HepG2 (cell line): Measurements from ENCODE around the gene FLT3LG. TPM values are rescaled to one million over a fixed set of nuclear protein-coding genes. Genes with fewer than 3 reads are reported as not detected.
"Not testable (repeated sequence)": the region's sequence is repeated elsewhere in the genome, so short reads cannot be mapped to it uniquely, and the experiment has no call there.

Source experiments
- ATAC-seq: fragments of 200-7000 bp; cut with Tn5 transposase; 3 replicates; pipeline ENCODE4 v1.9.1; 2020; ENCODE audit warnings: mild to moderate bottlenecking, moderate library complexity
- BruUV-seq: library from RNA; stranded (reverse); fragments of 400-500 nt; replicated peaks from 2 replicates; lab custom pipeline; 2021; lab: Mats Ljungman, UMichigan
- CTCF ChIA-PET: fragments of 300-600 bp; formaldehyde crosslinking; extraction: SDS; loops from one replicate; lab custom pipeline; 2021; ENCODE audit warnings: low total read pairs, inconsistent platforms, low intra/inter-chr PET ratio; lab: Yijun Ruan, JAX
- POLR2A ChIA-PET: fragments of 350-600 bp; sonication (Branson Sonifier 250); formaldehyde crosslinking; loops from one replicate; lab custom pipeline; 2020; ENCODE audit warnings: antibody characterized with exemption, inconsistent platforms; lab: Yijun Ruan, JAX
- DNase-seq: peaks from one replicate; pipeline ENCODE4 v3.0.0-alpha.2; 2015; ENCODE audit warnings: low spot score
- FAIRE-seq: peaks from 3 replicates; lab custom pipeline; 2011; peaks lifted over from hg19 to GRCh38; lab: Jason Lieb, UNC
- H2AFZ ChIP-seq: one replicate; pipeline ENCODE4 v1.6.1; 2011; ENCODE audit warnings: low read length, inconsistent platforms
- H3K27ac ChIP-seq: fragments of 300-600 bp; 3 replicates; pipeline ENCODE4 v1.8.0; 2011; ENCODE audit warnings: mixed run types, mild to moderate bottlenecking, mixed read lengths, low read length, inconsistent platforms; ENCODE audit not compliant: insufficient read depth; ENCODE audit errors: extremely low read length
- H3K27me3 ChIP-seq, 2 experiments: fragments of 200-600 bp in 1 of 2; 2 replicates in 1 of 2; 3 replicates in 1 of 2; pipeline versions ENCODE4 v1.6.0 to v1.8.0; 2011; ENCODE audit warnings: low read length in 2 of 2, mild to moderate bottlenecking in 2 of 2, moderate library complexity in 2 of 2, inconsistent platforms in 1 of 2; ENCODE audit not compliant: insufficient read depth in 2 of 2, control insufficient read depth in 1 of 2
- H3K36me3 ChIP-seq, 2 experiments: fragments of 200-600 bp in 1 of 2; replicated peaks in 1 of 2; 2 replicates in 1 of 2; 3 replicates in 1 of 2; pipeline versions ENCODE4 v1.5.1 to v1.8.0; 2011; ENCODE audit warnings: low read length in 2 of 2, inconsistent platforms in 1 of 2; ENCODE audit not compliant: insufficient read depth in 2 of 2, control insufficient read depth in 1 of 2
- H3K4me1 ChIP-seq: 2 replicates; pipeline ENCODE4 v1.5.1; 2012; ENCODE audit warnings: low read length, inconsistent platforms; ENCODE audit not compliant: insufficient read depth
- H3K4me2 ChIP-seq: 2 replicates; pipeline ENCODE4 v1.6.0; 2011; ENCODE audit warnings: low read depth, low read length, inconsistent platforms
- H3K4me3 ChIP-seq, 3 experiments: fragments of 200-600 bp in 1 of 3; sonication (generic), shearing (Covaris generic) in 1 of 3; replicated peaks in 1 of 3; 2 replicates each; pipeline ENCODE4 v1.5.1; 2011 to 2016; ENCODE audit warnings: low read length in 3 of 3, inconsistent platforms in 2 of 3, low read depth in 2 of 3, mild to moderate bottlenecking in 2 of 3, control low read depth in 1 of 3, mixed read lengths in 1 of 3; ENCODE audit not compliant: insufficient read depth in 1 of 3
- H3K79me2 ChIP-seq: one replicate; pipeline ENCODE4 v1.6.1; 2011; ENCODE audit warnings: low read length, inconsistent platforms; ENCODE audit not compliant: insufficient read depth
- H3K9ac ChIP-seq: 2 replicates; pipeline ENCODE4 v1.6.0; 2011; ENCODE audit warnings: mild to moderate bottlenecking, low read depth, low read length, inconsistent platforms; ENCODE audit not compliant: insufficient read depth
- H3K9me3 ChIP-seq: 2 replicates; pipeline ENCODE4 v1.5.1; 2012; ENCODE audit warnings: mild to moderate bottlenecking, low read length
- H4K20me1 ChIP-seq: 2 replicates; pipeline ENCODE4 v1.6.0; 2011; ENCODE audit warnings: inconsistent platforms, mild to moderate bottlenecking, low read length, moderate library complexity; ENCODE audit not compliant: insufficient read depth
- MTF1 ChIP-seq: sonication (generic); formaldehyde crosslinking; IDR thresholded peaks from 2 replicates; pipeline ENCODE4 v1.5.0; 2020; ENCODE audit warnings: missing genetic modification reagents
- ZNF12 ChIP-seq: sonication (generic); formaldehyde crosslinking; IDR thresholded peaks from 2 replicates; pipeline ENCODE4 v1.5.0; 2020; ENCODE audit warnings: missing genetic modification reagents
- ZNF121 ChIP-seq: sonication (generic); formaldehyde crosslinking; IDR thresholded peaks from 2 replicates; pipeline ENCODE4 v1.5.0; 2020; ENCODE audit warnings: mild to moderate bottlenecking, missing genetic modification reagents
- ZNF547 ChIP-seq: sonication (generic); formaldehyde crosslinking; IDR thresholded peaks from 2 replicates; pipeline ENCODE4 v1.5.1; 2020; ENCODE audit warnings: mild to moderate bottlenecking, missing genetic modification reagents
- ZNF605 ChIP-seq: sonication (generic); formaldehyde crosslinking; IDR thresholded peaks from 2 replicates; pipeline ENCODE4 v1.8.0; 2022; ENCODE audit warnings: mild to moderate bottlenecking, missing genetic modification reagents
- WGBS: methylation state at CpG from one replicate; pipeline ENCODE4 v1.1.6; 2017; ENCODE audit warnings: low lambda C conversion rate; 5-methylcytosine and 5-hydroxymethylcytosine counted together
- in situ Hi-C: cut with HindIII; loops from 2 replicates; pipeline ENCODE4 v1.10.0; 2017; ENCODE audit warnings: low pct_unique_long_range_greater_than_20kb; ENCODE audit not compliant: extremely low pct_ligation_motif_present
- intact Hi-C: fragments of 100-400 bp; cut with micrococcal nuclease; formaldehyde crosslinking; loops from one replicate; pipeline ENCODE4 v1.10.0; 2022; ENCODE audit not compliant: unreplicated experiment
- polyA plus RNA-seq, 8 experiments: library from polyadenylated mRNA; depleted of rRNA in 3 of 8; stranded (reverse) in 7 of 8; unstranded in 1 of 8; fragments of >200 nt; fragmentation: Illumina TruSeq in 4 of 8; extraction: Trizol in 4 of 8; gene quantifications; 2 replicates each; pipeline versions ENCODE4 v1.2.1 to v1.2.3, GENCODE V29; 2011 to 2016; ENCODE audit warnings: low read depth in 4 of 8, missing spikeins in 1 of 8, mixed read lengths in 1 of 8; ENCODE audit not compliant: insufficient read depth in 1 of 8
- total RNA-seq, 5 experiments: library from RNA; depleted of rRNA; stranded (reverse); fragments of >200 nt; fragmentation: Illumina TruSeq; extraction: Trizol; gene quantifications; 2 replicates each; pipeline ENCODE4 v1.2.3, GENCODE V29; 2016; ENCODE audit warnings: low read depth in 1 of 5

FLT3LG gene
- total and polyA plus RNA-seq, 2 of the 13 experiments (the other 11 are each of a cell fraction or from before 2014, with no cell fraction given) = 1.5 to 2.6 TPM

- intact Hi-C loops = no loop called here
- no peak overlapping the region for H3K4me2 ChIP-seq
- no peak for FAIRE-seq
Observed at GRCh38 chr19:49472936-49473335, 1.1 kb upstream of the FLT3LG start.

GRCh38 chr19:49473501-49473867, 531 bp upstream of the FLT3LG start:
- intact Hi-C loops, H3K9me3 ChIP-seq, FAIRE-seq, H3K79me2 ChIP-seq, H3K36me3 ChIP-seq, DNase-seq, BruUV-seq, H3K27ac ChIP-seq, H3K27me3 ChIP-seq, H4K20me1 ChIP-seq, ATAC-seq, in situ Hi-C loops: not testable (repeated sequence)
- Histone ChIP-seq H3K9ac (peak overlapping the region; percentile 63), H3K4me1 (peaks cover 34% of the 10 kb centered on the region), H2AFZ (peak overlapping the region; percentile 84), H3K4me3 (peak overlapping the region; percentile 78 to 99 (median 78)), H3K4me2 (peak overlapping the region; percentile 99)
- 39% methylated on average over 2 of the region's 9 CpGs for WGBS
- ChIA-PET CTCF (interaction anchor here (1.7 to 2.1 kb wide), 2 partner anchors 73 to 97 kb away, joined by 9 to 12 read pairs; no protein-coding TSS in a partner anchor), POLR2A (interaction anchor here (1.4 to 2.2 kb wide), 3 partner anchors 20 to 22 kb away, joined by 7 to 12 read pairs (median 8); partner anchors contain the start of genes ALDH16A1 and PIH1D1)
- TF ChIP-seq ZNF121 (peak; percentile 81), ZNF547 (CRISPR knock-in tag) (0 out of 2 replicates have a peak, but pooled peaks have one; percentile 21), ZNF605 (CRISPR knock-in tag) (0 out of 2 replicates have a peak, but pooled peaks have one; percentile 12)

More at GRCh38 chr19:49472936-49473335, 1.1 kb upstream of the FLT3LG start:
- Histone ChIP-seq H3K27me3 (no peaks in the 10 kb centered on the region; a peak in 1 of 5 replicates), H4K20me1 (no peaks in the 10 kb centered on the region), H3K79me2 (no peaks in the 10 kb centered on the region), H3K27ac (no peak overlapping the region), H3K4me1 (peaks cover 34% of the 10 kb centered on the region), H3K4me3 (no peak overlapping the region), H3K9ac (no peak overlapping the region), H2AFZ (no peak overlapping the region), H3K9me3 (no peaks in the 10 kb centered on the region), H3K36me3 (peaks cover 0 to 6% of the 10 kb centered on the region in 2 experiments; a peak in 1 of 5 replicates)
- 92% methylated on average over 9 of the region's 9 CpGs for WGBS
- POLR2A ChIA-PET = interaction anchor here (1.4 to 2.2 kb wide), 3 partner anchors 19 to 23 kb away, joined by 7 to 12 read pairs (median 8); partner anchors contain the start of genes ALDH16A1 and PIH1D1
- no peak for ATAC-seq
- BruUV-seq = no TSS peak
- DNase-seq = no peak
- in situ Hi-C loops = no loop called here
- peak; percentile 72; the same call in 1 of the 2 replicates for TF ChIP-seq ZNF12 (CRISPR knock-in tag)
- no peak for TF ChIP-seq MTF1
- CTCF ChIA-PET = interaction anchor here (1.7 to 2.1 kb wide), 2 partner anchors 74 to 97 kb away, joined by 9 to 12 read pairs; no protein-coding TSS in a partner anchor
